ENCODE measurements around the gene CAMSAP3.
A peak's percentile ranks its signal among the peaks of the same experiment; 100 is the strongest.
"Not testable (repeated sequence)": the region's sequence is repeated elsewhere in the genome, so short reads cannot be mapped to it uniquely, and the experiment has no call there.

Gene CAMSAP3

GRCh38 chr19:7635670-7636069 lies 40.0 kb downstream of the CAMSAP3 start:
- DNase-seq (ENCODE audit: low read depth) = no peak

GRCh38 chr19:7636317-7636690 lies 40.6 kb downstream of the CAMSAP3 start:
- DNase-seq (ENCODE audit: low read depth) = no peak

- DNase-seq (ENCODE audit: low read depth) = peak; percentile 90
Observed at GRCh38 chr19:7636691-7637373, 41.2 kb downstream of the CAMSAP3 start, which contains the start of gene STXBP2. TSS of gene STXBP2 (plus strand) at chr19:7637110. CDS start at chr19:7637150, 40 bp downstream.

GRCh38 chr19:7637374-7638256 lies 42.0 kb downstream of the CAMSAP3 start:
- no peak for DNase-seq (ENCODE audit: low read depth)

- DNase-seq (ENCODE audit: low read depth) = no peak
Observed at GRCh38 chr19:7638802-7639465, 43.3 kb downstream of the CAMSAP3 start.

GRCh38 chr19:7639863-7640348 lies 44.2 kb downstream of the CAMSAP3 start:
- no peak for DNase-seq (ENCODE audit: low read depth)

GRCh38 chr19:7640803-7641202 lies 45.1 kb downstream of the CAMSAP3 start:
- no peak for DNase-seq (ENCODE audit: low read depth)

- no peak for DNase-seq (ENCODE audit: low read depth)
Observed at GRCh38 chr19:7641290-7642276, 45.9 kb downstream of the CAMSAP3 start.

- no peak for DNase-seq (ENCODE audit: low read depth)
Observed at GRCh38 chr19:7642295-7643030, 46.8 kb downstream of the CAMSAP3 start.

GRCh38 chr19:7643031-7643415 lies 47.4 kb downstream of the CAMSAP3 start:
- no peak for DNase-seq (ENCODE audit: low read depth)

- DNase-seq (ENCODE audit: low read depth) = not testable (repeated sequence)
Observed at GRCh38 chr19:7643629-7644549, 48.2 kb downstream of the CAMSAP3 start.

GRCh38 chr19:7644550-7644877 lies 48.9 kb downstream of the CAMSAP3 start:
- DNase-seq (ENCODE audit: low read depth) = no peak

GRCh38 chr19:7645163-7645562 lies 49.5 kb downstream of the CAMSAP3 start:
- no peak for DNase-seq (ENCODE audit: low read depth)

GRCh38 chr19:7645656-7646425 lies 50.2 kb downstream of the CAMSAP3 start:
- no peak for DNase-seq (ENCODE audit: low read depth)

GRCh38 chr19:7646426-7646700 lies 50.7 kb downstream of the CAMSAP3 start:
- DNase-seq (ENCODE audit: low read depth) = no peak

GRCh38 chr19:7647156-7647555 lies 51.5 kb downstream of the CAMSAP3 start:
- DNase-seq (ENCODE audit: low read depth) = no peak

- no peak for DNase-seq (ENCODE audit: low read depth)
Observed at GRCh38 chr19:7648265-7649014, 52.8 kb downstream of the CAMSAP3 start.

GRCh38 chr19:7650148-7650547 lies 54.5 kb downstream of the CAMSAP3 start:
- no peak for DNase-seq (ENCODE audit: low read depth)

Measured in activated T-helper 9 cell treated with anti-CD3 and anti-CD28 coated beads, Interleukin-2, amount 50 U/mL, for 16 hours (primary cell).